Esophagus muscularis mucosa (tissue), 4 donors: ENCODE results near the gene UBE4A. TPM values are rescaled to one million over a fixed set of nuclear protein-coding genes. Genes with fewer than 3 reads are reported as not detected.
A peak's percentile ranks its signal among the peaks of the same experiment; 100 is the strongest.

Source experiments
- DNase-seq: peaks from one replicate; pipeline ENCODE4 v3.0.0-alpha.2; 2017; ENCODE audit errors: extremely low spot score
- H3K27ac ChIP-seq, 4 donors: fragments of 200-600 bp; sonication (generic); replicated peaks in 1 of 4; 1 replicate in 3 of 4; 2 replicates in 1 of 4; pipeline ENCODE4 v1.5.1; 2016 to 2019; ENCODE audit warnings: mild to moderate bottlenecking in 1 of 4
- H3K27me3 ChIP-seq, 4 donors: fragments of 200-600 bp; sonication (generic); one replicate each; pipeline versions ENCODE4 v1.5.1 to v1.6.0; 2016 to 2019
- H3K36me3 ChIP-seq, 4 donors: fragments of 200-600 bp; sonication (generic); one replicate each; pipeline ENCODE4 v1.5.1; 2016 to 2019
- H3K4me1 ChIP-seq, 4 donors: fragments of 200-600 bp; sonication (generic); one replicate each; pipeline ENCODE4 v1.5.1; 2016 to 2019
- H3K4me3 ChIP-seq, 4 donors: fragments of 200-600 bp; sonication (generic); 1 replicate in 2 of 4; 2 replicates in 2 of 4; pipeline ENCODE4 v1.5.1; 2016 to 2019; ENCODE audit warnings: mild to moderate bottlenecking in 4 of 4, moderate library complexity in 1 of 4
- H3K9me3 ChIP-seq, 4 donors: fragments of 200-600 bp; sonication (generic); 1 replicate in 3 of 4; 2 replicates in 1 of 4; pipeline ENCODE4 v1.5.1; 2016 to 2019
- CTCF ChIP-seq, 3 experiments: fragments of 200-600 bp in 2 of 3; fragments of 450-650 bp in 1 of 3; sonication (generic) in 2 of 3; IDR thresholded peaks; one replicate each; pipeline ENCODE4 v1.5.1; 2017 to 2019; ENCODE audit warnings: antibody characterized with exemption in 3 of 3, mild to moderate bottlenecking in 2 of 3, moderate library complexity in 1 of 3
- EP300 ChIP-seq: sonication (generic); formaldehyde crosslinking; IDR thresholded peaks from one replicate; pipeline ENCODE4 v1.6.1; 2017; ENCODE audit warnings: antibody characterized with exemption
- POLR2A ChIP-seq: fragments of 450-650 bp; IDR thresholded peaks from one replicate; pipeline ENCODE4 v1.6.1; 2017; ENCODE audit warnings: antibody characterized with exemption, moderate library complexity, mild to moderate bottlenecking, low read depth
- POLR2AphosphoS5 ChIP-seq, 2 donors: sonication (generic); formaldehyde crosslinking; IDR thresholded peaks; one replicate each; pipeline ENCODE4 v1.6.1; 2017; ENCODE audit warnings: antibody characterized with exemption in 2 of 2
- WGBS: methylation state at CpG from one replicate; pipeline ENCODE4 v1.1.5; 2018; 5-methylcytosine and 5-hydroxymethylcytosine counted together
- intact Hi-C: fragments of 100-400 bp; cut with DNase I; formaldehyde crosslinking; loops from one replicate; pipeline ENCODE4 v1.15.1; 2023
- total RNA-seq, 4 donors: library from RNA; depleted of rRNA; stranded (reverse); fragments of >200 nt; gene quantifications; one replicate each; pipeline versions ENCODE4 v1.1.0 to v1.2.1, GENCODE V29; 2016

The UBE4A gene
- 10 to 100 TPM; 32.0 to 40.8 (median 36.6) TPM for total RNA-seq

DNA sequence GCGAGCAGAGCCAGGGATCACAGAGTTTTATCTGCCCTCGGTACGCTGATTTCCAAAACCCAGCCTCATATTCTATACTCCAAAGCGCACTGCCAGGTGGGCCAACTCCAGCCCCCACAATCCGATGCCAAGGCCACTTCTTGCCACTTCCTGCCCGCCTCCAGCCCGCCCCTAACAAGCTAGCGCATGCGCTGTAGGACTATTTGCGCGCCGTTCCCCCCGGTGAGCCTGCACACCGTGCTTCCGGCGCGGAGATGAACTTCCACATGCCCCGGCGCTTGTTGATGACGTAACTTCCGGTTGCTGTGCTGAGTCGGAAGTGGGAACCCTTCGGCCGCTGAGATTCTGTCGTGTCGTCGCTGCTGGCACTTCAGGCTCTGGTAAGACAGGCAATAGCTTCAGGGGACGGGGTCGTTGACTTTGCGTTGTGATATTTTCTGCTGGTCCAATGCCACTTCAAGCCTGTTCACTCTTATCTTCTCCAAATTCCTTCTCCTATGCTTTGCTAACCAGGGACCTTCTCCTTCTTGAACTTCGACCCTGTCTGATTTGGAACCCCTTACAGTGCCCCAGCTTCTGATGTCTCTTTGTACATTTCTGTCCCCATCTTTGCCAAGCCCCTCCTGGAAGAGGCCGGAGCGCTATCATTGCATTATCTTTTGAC is at the start of gene UBE4A:
Gene UBE4A, plus strand, starts transcription at position 306 of the 664 bp plus-strand sequence. CDS start 5,481 bp downstream, outside the sequence.
- 9% methylated on average over 21 of the region's 33 CpGs for WGBS
- peak within 1 kb of the TSS; percentile 64 to 71 (median 66) for H3K27ac ChIP-seq

GRCh38 chr11:118310271-118310670 is 49.1 kb upstream of the UBE4A start:
- Histone ChIP-seq H3K9me3 (no peaks in the 10 kb centered on the region), H3K4me3 (no peak overlapping the region), H3K4me1 (peaks cover 0 to 3% (median 2%) of the 10 kb centered on the region in 4 donors), H3K27me3 (peaks cover 0 to 37% (median 5%) of the 10 kb centered on the region in 4 donors), H3K27ac (no peak overlapping the region), H3K36me3 (no peaks in the 10 kb centered on the region)
- 80% methylated on average over 3 of the region's 3 CpGs for WGBS
- intact Hi-C loops, result no loop called here
- TF ChIP-seq CTCF (IDR thresholded peaks at IDR 0.05), result no peak
- no peak for TF ChIP-seq POLR2A
- no peak for TF ChIP-seq POLR2AphosphoS5 (IDR thresholded peaks at IDR 0.05)
- TF ChIP-seq EP300, result no peak
- DNase-seq, result peak; percentile 2

More for the DNA sequence above, at the start of gene UBE4A:
- H3K27me3 ChIP-seq, result no peaks in the 10 kb centered on the region
- peak; percentile 98 for DNase-seq
- H3K9me3 ChIP-seq, result no peaks in the 10 kb centered on the region
- TF ChIP-seq EP300 (no peak), POLR2A (peak; percentile 16), POLR2AphosphoS5 (IDR thresholded peaks at IDR 0.05) (peak; percentile 85 to 92), CTCF (IDR thresholded peaks at IDR 0.05) (no peak)
- peaks cover 0 to 2% (median 0%) of the 10 kb centered on the region in 4 donors for H3K36me3 ChIP-seq
- H3K4me3 ChIP-seq, result peak within 1 kb of the TSS; percentile 62 to 81 (median 70)
- peaks cover 16 to 32% (median 29%) of the 10 kb centered on the region in 4 donors for H3K4me1 ChIP-seq
- intact Hi-C loops, result no loop called here

GRCh38 chr11:118310781-118311485 is 48.5 kb upstream of the UBE4A start:
- no peak overlapping the region for H3K27ac ChIP-seq
- intact Hi-C loops, result no loop called here
- no peak for TF ChIP-seq POLR2A
- TF ChIP-seq EP300, result no peak
- TF ChIP-seq POLR2AphosphoS5 (IDR thresholded peaks at IDR 0.05), result no peak
- no peak for TF ChIP-seq CTCF (IDR thresholded peaks at IDR 0.05)
- H3K36me3 ChIP-seq, result no peaks in the 10 kb centered on the region
- 61% methylated on average over 3 of the region's 3 CpGs for WGBS
- peaks cover 0 to 41% (median 6%) of the 10 kb centered on the region in 4 donors for H3K27me3 ChIP-seq
- H3K4me3 ChIP-seq, result no peak overlapping the region
- H3K4me1 ChIP-seq, result peaks cover 0 to 10% (median 8%) of the 10 kb centered on the region in 4 donors
- DNase-seq, result peak; percentile 60
- H3K9me3 ChIP-seq, result no peaks in the 10 kb centered on the region

DNA sequence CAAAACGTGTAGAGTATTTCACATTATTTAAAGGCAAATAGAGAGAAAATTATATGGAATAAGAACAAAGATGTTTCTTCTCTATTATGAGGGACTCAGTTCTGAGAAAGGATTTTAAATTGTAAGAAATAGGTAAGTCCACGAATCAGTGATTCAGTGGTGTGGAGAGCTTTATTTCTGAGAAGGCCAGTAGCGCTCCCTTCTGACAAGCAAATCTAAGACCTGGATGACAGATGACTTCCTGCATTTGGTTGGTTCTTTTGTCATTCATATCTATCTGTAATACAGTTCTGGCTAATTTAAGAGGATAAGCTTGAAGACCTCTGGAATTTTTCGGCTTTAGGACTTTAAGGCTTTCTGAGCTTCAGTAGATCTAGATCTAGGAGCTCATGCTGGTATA is 47.9 kb upstream of the UBE4A start:
- H3K36me3 ChIP-seq, result no peaks in the 10 kb centered on the region
- no peak overlapping the region for H3K27ac ChIP-seq
- DNase-seq, result no peak
- intact Hi-C loops, result no loop called here
- H3K4me3 ChIP-seq, result no peak overlapping the region
- TF ChIP-seq POLR2A, result no peak
- TF ChIP-seq EP300, result no peak
- no peak for TF ChIP-seq CTCF (IDR thresholded peaks at IDR 0.05)
- TF ChIP-seq POLR2AphosphoS5 (IDR thresholded peaks at IDR 0.05), result no peak
- H3K27me3 ChIP-seq, result peaks cover 0 to 42% (median 6%) of the 10 kb centered on the region in 4 donors
- no peaks in the 10 kb centered on the region for H3K9me3 ChIP-seq
- WGBS, result 73% methylated on average over 4 of the region's 4 CpGs
- H3K4me1 ChIP-seq, result peaks cover 0 to 16% (median 14%) of the 10 kb centered on the region in 4 donors
